ENCODE measurements around the gene CCDC127. TPM values are rescaled to one million over a fixed set of nuclear protein-coding genes. Genes with fewer than 3 reads are reported as not detected.

Gene CCDC127
- total and polyA plus RNA-seq, 10 donors = 1.2 to 8.9 (median 3.6) TPM

DNA sequence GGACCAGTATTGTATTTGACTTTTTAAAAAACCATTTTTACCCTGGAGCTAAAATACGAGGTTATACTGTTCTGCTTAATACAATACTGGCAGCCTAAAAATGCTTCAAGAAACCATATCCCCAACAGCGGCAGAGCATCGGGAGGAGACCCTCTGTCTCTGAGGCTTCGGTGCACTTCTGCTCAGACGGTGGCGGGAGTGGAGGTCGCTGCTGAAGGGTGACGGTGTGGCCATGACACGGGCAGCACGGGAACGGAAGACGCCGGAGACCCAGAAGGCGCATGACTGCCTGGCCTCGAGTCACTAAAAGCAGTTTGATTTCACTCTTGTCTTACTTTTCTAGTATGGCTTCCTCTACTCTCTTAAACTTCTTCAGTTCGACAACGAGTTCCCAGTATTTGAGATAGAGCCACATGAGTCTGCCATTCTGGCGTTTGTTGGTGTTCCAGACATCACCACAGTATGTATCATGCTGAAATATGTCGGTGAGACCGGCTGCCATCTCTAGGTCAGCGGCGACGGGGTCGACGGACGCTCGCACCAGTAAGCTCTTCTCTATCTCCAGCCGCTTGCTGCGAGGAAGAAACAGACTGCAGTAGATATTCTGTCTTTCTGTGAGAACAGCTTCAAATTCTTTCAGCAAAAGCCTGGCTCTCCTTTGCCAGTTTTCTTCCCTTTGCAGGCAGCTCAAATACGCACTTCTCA is 12.8 kb downstream of the CCDC127 start:
- Histone ChIP-seq H3K27me3 (replicated peaks in 1 of 7) (no peaks in the 10 kb centered on the region), H3K27ac (no peak overlapping the region), H3K36me3 (peaks cover 0 to 61% (median 32%) of the 10 kb centered on the region in 6 donors), H3K4me1 (peaks cover 0 to 12% (median 3%) of the 10 kb centered on the region in 6 donors), H3K4me3 (no peak overlapping the region), H3K9me3 (no peaks in the 10 kb centered on the region)
- no peak for DNase-seq
- 94 to 97% (median 95%) methylated on average over 30 of the region's 30 CpGs for WGBS, 5 donors
- intact Hi-C loops (cut with DNase I; ENCODE audit: low total_unique reads) = no loop called here
- TF ChIP-seq POLR2A (IDR thresholded peaks at IDR 0.05) (no peak), POLR2AphosphoS5 (IDR thresholded peaks at IDR 0.05) (no peak), CTCF (IDR thresholded peaks at IDR 0.05 in 8 of 11, conservative IDR thresholded peaks at IDR 0.05 in 3 of 11) (no peak)

DNA sequence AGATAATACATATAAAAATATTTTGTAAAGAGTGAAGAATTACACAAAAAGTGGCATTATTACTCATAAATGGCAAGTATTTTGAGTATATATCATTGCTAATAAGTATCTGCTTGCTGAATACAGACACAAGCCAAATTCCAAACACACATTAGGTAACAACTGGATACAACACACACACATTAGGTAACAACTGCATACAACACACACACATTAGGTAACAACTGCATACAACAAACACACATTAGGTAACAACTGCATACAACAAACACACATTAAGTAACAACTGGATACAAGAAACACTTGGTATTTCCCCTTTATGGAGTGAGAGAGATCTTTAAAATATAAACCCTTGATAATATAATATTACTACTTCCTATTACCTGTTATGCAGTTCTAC is 13.5 kb downstream of the CCDC127 start:
- Histone ChIP-seq H3K4me3 (no peak overlapping the region), H3K27ac (no peak overlapping the region), H3K4me1 (peaks cover 0 to 7% (median 0%) of the 10 kb centered on the region in 6 donors), H3K36me3 (peaks cover 0 to 65% (median 32%) of the 10 kb centered on the region in 6 donors), H3K9me3 (no peaks in the 10 kb centered on the region), H3K27me3 (replicated peaks in 1 of 7) (no peaks in the 10 kb centered on the region)
- TF ChIP-seq POLR2AphosphoS5 (IDR thresholded peaks at IDR 0.05) = no peak
- TF ChIP-seq POLR2A (IDR thresholded peaks at IDR 0.05) = no peak
- TF ChIP-seq CTCF (IDR thresholded peaks at IDR 0.05 in 8 of 11, conservative IDR thresholded peaks at IDR 0.05 in 3 of 11) = no peak
- intact Hi-C loops (cut with DNase I; ENCODE audit: low total_unique reads) = no loop called here
- DNase-seq = no peak

DNA sequence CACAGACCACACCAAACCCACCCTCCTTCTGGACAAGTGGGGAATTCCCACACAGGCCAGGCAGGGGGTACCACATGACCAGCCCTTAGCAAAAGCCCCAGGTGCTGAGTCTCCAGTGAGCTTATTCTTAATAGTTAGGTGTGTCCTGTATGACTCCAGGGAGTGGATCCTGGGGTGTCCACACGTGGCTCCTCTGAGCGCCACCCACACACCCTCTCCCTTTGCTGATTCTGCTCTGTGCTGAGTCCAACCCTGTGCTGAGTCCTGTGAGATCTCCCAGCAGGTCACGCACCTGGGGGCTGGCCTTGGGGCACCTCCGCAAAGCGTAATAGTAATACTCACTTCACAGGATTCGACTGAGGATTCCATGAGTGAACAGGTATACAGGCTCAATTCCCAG is 14.0 kb downstream of the CCDC127 start:
- Histone ChIP-seq H3K4me1 (peaks cover 0 to 7% (median 0%) of the 10 kb centered on the region in 6 donors), H3K36me3 (peaks cover 0 to 69% (median 32%) of the 10 kb centered on the region in 6 donors), H3K9me3 (no peaks in the 10 kb centered on the region), H3K4me3 (no peak overlapping the region), H3K27me3 (replicated peaks in 1 of 7) (no peaks in the 10 kb centered on the region), H3K27ac (no peak overlapping the region)
- peak; percentile 24 for DNase-seq
- intact Hi-C loops (cut with DNase I; ENCODE audit: low total_unique reads) = no loop called here
- WGBS, 5 donors = 76 to 96% (median 87%) methylated on average over 6 of the region's 6 CpGs
- no peak for TF ChIP-seq POLR2A (IDR thresholded peaks at IDR 0.05)
- TF ChIP-seq POLR2AphosphoS5 (IDR thresholded peaks at IDR 0.05) = no peak
- no peak for TF ChIP-seq CTCF (IDR thresholded peaks at IDR 0.05 in 8 of 11, conservative IDR thresholded peaks at IDR 0.05 in 3 of 11)

GRCh38 chr5:203246-203930 is 14.6 kb downstream of the CCDC127 start:
- Histone ChIP-seq H3K27me3 (replicated peaks in 1 of 7) (no peaks in the 10 kb centered on the region), H3K9me3 (no peaks in the 10 kb centered on the region), H3K36me3 (peaks cover 0 to 72% (median 32%) of the 10 kb centered on the region in 6 donors), H3K27ac (no peak overlapping the region), H3K4me1 (peaks cover 0 to 7% (median 0%) of the 10 kb centered on the region in 6 donors), H3K4me3 (no peak overlapping the region)
- WGBS, 5 donors = 90 to 96% (median 95%) methylated on average over 23 to 26 of the region's 26 CpGs
- TF ChIP-seq POLR2A (IDR thresholded peaks at IDR 0.05) (no peak), CTCF (IDR thresholded peaks at IDR 0.05 in 8 of 11, conservative IDR thresholded peaks at IDR 0.05 in 3 of 11) (no peak), POLR2AphosphoS5 (IDR thresholded peaks at IDR 0.05) (no peak)
- intact Hi-C loops (cut with DNase I; ENCODE audit: low total_unique reads) = no loop called here
- peak; percentile 46 for DNase-seq

Measured in spleen (tissue), 11 donors.